Measurements from ENCODE around the gene SPEN.

SPEN gene

DNA sequence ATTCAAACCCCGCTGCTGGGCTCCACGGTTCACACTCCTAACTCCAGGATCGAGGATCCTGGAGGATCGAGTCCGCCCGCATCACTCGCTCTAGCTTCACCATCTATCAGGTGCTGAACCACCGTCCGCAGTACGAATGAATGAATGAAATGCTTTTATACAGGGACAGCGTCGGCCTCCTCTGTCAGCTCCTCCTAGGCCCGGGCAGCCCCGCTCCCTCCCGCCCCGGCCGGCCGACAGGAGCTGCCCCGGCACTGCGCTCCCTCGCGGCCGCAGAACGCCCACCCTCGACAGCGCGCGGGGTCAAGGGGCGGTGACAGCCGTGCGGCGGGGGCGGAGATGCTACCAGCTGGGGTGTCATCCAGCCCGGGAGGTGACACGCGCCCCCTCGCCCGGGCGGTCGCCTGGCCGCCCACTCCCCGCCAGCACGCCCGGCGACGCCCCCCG lies 127.9 kb downstream of the SPEN start:
- TF ChIP-seq TEAD4 (IDR thresholded peaks at IDR 0.05), result no peak
- peak; percentile 78 for TF ChIP-seq EGR1 (IDR thresholded peaks at IDR 0.05)
- peak; percentile 89 for TF ChIP-seq ZBTB7A (IDR thresholded peaks at IDR 0.05; ENCODE audit: low read depth)
- TF ChIP-seq, protein P1, sequence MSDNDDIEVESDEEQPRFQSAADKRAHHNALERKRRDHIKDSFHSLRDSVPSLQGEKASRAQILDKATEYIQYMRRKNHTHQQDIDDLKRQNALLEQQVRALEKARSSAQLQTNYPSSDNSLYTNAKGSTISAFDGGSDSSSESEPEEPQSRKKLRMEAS (IDR thresholded peaks at IDR 0.05), result peak; percentile 13; the same call in 1 of the 2 replicates

DNA sequence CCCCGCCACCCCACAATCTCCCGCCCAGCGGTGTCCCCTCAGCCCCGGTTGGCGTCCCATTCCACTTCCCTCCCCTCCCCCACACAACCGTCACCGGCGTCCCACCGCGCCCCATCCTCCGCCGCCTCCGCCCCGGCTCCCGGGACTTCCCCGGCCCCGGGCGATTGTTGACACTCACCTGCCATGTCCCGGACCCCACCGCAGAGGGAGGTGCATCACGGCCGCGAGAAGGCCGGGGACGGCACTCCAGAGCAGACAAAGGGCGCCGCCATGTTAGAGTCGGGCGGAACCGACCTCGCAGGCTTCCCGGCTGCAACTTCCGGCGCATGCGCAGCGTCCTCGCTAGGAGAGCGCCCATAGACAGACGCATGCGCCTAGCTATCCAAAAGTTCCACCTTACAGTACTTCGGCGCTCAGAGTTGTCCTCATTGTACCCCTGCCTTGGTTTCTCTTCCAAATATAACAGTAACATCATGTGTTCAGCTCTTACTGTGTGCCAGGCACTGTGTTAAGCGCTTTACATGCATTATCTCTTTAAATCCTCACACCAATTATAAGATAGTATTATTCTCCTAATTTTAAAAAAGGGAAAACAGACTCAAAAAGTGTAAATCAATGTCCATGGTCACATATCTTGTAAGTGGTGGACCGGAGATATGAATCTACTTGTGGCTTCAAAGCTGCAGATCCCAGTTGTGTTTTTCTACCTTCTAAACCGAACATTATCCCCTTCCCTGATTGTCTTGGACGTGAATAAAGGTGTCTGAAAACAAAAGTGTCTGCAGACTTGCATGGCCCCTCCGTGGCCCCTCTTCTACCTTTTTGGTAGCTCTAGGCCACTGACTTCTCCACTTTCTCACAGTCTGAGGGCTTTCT lies 128.5 kb downstream of the SPEN start, which contains the start of gene ZBTB17:
TSS of gene ZBTB17 (minus strand) at position 297 of the 876 bp plus-strand sequence. CDS start 27,606 bp downstream, outside the sequence.
- TF ChIP-seq TAF1 (IDR thresholded peaks at IDR 0.05; ENCODE audit: low read depth), result peak; percentile 84
- TF ChIP-seq TCF12 (IDR thresholded peaks at IDR 0.05; ENCODE audit: low read depth), result peak; percentile 68; the same call in 1 of the 2 replicates
- TF ChIP-seq EP300 (IDR thresholded peaks at IDR 0.05; ENCODE audit: borderline replicate concordance), result no peak
- TF ChIP-seq YY1 (IDR thresholded peaks at IDR 0.05; ENCODE audit: low read depth), result peak; percentile 99
- TF ChIP-seq CREB1 (IDR thresholded peaks at IDR 0.05; ENCODE audit: low read depth), result peak; percentile 26; the same call in 1 of the 2 replicates
- TF ChIP-seq, protein P2, sequence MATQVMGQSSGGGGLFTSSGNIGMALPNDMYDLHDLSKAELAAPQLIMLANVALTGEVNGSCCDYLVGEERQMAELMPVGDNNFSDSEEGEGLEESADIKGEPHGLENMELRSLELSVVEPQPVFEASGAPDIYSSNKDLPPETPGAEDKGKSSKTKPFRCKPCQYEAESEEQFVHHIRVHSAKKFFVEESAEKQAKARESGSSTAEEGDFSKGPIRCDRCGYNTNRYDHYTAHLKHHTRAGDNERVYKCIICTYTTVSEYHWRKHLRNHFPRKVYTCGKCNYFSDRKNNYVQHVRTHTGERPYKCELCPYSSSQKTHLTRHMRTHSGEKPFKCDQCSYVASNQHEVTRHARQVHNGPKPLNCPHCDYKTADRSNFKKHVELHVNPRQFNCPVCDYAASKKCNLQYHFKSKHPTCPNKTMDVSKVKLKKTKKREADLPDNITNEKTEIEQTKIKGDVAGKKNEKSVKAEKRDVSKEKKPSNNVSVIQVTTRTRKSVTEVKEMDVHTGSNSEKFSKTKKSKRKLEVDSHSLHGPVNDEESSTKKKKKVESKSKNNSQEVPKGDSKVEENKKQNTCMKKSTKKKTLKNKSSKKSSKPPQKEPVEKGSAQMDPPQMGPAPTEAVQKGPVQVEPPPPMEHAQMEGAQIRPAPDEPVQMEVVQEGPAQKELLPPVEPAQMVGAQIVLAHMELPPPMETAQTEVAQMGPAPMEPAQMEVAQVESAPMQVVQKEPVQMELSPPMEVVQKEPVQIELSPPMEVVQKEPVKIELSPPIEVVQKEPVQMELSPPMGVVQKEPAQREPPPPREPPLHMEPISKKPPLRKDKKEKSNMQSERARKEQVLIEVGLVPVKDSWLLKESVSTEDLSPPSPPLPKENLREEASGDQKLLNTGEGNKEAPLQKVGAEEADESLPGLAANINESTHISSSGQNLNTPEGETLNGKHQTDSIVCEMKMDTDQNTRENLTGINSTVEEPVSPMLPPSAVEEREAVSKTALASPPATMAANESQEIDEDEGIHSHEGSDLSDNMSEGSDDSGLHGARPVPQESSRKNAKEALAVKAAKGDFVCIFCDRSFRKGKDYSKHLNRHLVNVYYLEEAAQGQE (IDR thresholded peaks at IDR 0.05; ENCODE audit: low read depth), result no peak
- TF ChIP-seq, protein P1 (IDR thresholded peaks at IDR 0.05), result peak; percentile 39; the same call in 1 of the 2 replicates
- TF ChIP-seq CEBPB (IDR thresholded peaks at IDR 0.05), result no peak

DNA sequence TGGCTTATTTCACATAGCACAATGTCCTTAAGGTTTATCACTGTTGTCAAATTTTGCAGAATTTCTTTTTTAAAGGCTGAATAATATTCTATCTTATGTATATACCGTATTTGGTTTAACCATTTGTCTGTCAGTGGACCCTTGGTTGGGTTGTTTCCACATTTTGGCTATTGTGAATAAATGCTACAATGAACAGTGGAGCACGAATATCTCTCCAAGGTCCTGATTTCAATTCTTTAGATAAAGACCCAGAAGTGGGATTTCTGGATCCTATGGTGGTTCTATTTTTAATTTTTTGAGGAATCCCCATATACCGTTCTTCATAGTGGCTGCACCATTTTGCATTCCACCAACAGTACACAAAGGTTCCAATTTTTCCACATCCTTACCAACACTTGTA lies 134.2 kb downstream of the SPEN start:
- TF ChIP-seq, protein P2 (IDR thresholded peaks at IDR 0.05; ENCODE audit: low read depth), result peak; percentile 56; the same call in 1 of the 2 replicates
- TF ChIP-seq EP300 (IDR thresholded peaks at IDR 0.05; ENCODE audit: borderline replicate concordance), result no peak

DNA sequence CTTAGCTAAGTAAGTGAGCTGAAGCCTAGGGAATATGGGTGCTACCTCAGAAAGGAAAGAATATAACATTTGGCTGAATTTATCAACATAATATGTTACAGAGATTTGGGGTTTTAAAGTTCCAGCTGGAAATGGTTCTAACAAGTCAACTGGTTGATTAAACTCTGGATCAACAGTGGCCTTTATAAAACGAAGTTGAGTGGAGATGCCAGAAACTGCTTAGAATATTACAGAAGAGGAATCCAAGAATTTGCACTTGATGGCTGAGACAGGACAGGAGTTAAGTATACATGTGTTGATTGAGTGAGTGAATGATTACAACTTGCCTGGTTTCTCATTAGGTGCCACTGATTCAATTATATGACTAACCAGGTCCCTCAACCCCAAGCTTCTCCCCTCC lies 135.8 kb downstream of the SPEN start:
- TF ChIP-seq, protein P2 (IDR thresholded peaks at IDR 0.05; ENCODE audit: low read depth), result no peak
- TF ChIP-seq, protein P1 (IDR thresholded peaks at IDR 0.05), result no peak
- TF ChIP-seq RAD21 (IDR thresholded peaks at IDR 0.05; ENCODE audit: low read depth) (no peak), TEAD4 (IDR thresholded peaks at IDR 0.05) (no peak), YY1 (IDR thresholded peaks at IDR 0.05; ENCODE audit: low read depth) (no peak), EGR1 (IDR thresholded peaks at IDR 0.05) (no peak), FOXM1 (IDR thresholded peaks at IDR 0.05; ENCODE audit: borderline replicate concordance, low read depth) (no peak), ZBTB7A (IDR thresholded peaks at IDR 0.05; ENCODE audit: low read depth) (no peak), EP300 (IDR thresholded peaks at IDR 0.05; ENCODE audit: borderline replicate concordance) (no peak), NFIC (IDR thresholded peaks at IDR 0.05) (no peak), TCF12 (IDR thresholded peaks at IDR 0.05; ENCODE audit: low read depth) (no peak), CEBPB (IDR thresholded peaks at IDR 0.05) (no peak), TAF1 (IDR thresholded peaks at IDR 0.05; ENCODE audit: low read depth) (no peak), CREB1 (IDR thresholded peaks at IDR 0.05; ENCODE audit: low read depth) (no peak)
- TF ChIP-seq, protein P3, sequence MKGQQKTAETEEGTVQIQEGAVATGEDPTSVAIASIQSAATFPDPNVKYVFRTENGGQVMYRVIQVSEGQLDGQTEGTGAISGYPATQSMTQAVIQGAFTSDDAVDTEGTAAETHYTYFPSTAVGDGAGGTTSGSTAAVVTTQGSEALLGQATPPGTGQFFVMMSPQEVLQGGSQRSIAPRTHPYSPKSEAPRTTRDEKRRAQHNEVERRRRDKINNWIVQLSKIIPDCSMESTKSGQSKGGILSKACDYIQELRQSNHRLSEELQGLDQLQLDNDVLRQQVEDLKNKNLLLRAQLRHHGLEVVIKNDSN (IDR thresholded peaks at IDR 0.05), result no peak

Data from Ishikawa (cell line).